ENCODE measurements around the gene ERCC3. TPM values are rescaled to one million over a fixed set of nuclear protein-coding genes. Genes with fewer than 3 reads are reported as not detected.

Gene ERCC3
- total and polyA plus RNA-seq, 2 donors (not counting 1 experiment from before 2014, with no cell fraction given), result 37.7 to 38.2 TPM

GRCh38 chr2:127220768-127221527 lies 73.0 kb downstream of the ERCC3 start:
- Histone ChIP-seq H4K20me1 (ENCODE audit: control insufficient read depth, extremely low read depth, insufficient read depth, low read length) (no peaks in the 10 kb centered on the region), H2AFZ (ENCODE audit: low read length) (no peak overlapping the region), H3K4me3 (replicated peaks in 1 of 4; ENCODE audit: control extremely low read depth in 1 of 4, insufficient read depth in 1 of 4, low read depth in 3 of 4, low read length in 4 of 4) (peak overlapping the region in 1 of 4 experiments; percentile 3), H3K9me3 (ENCODE audit: control insufficient read depth, insufficient read depth, low read depth, low read length) (no peaks in the 10 kb centered on the region), H3K4me2 (ENCODE audit: extremely low read depth, insufficient read depth, low read length) (no peak overlapping the region), H3K36me3 (ENCODE audit: control insufficient read depth, insufficient read depth, low read length) (no peaks in the 10 kb centered on the region), H3K27me3 (ENCODE audit: control insufficient read depth, insufficient read depth, low read length) (peaks cover 51% of the 10 kb centered on the region), H3K4me1 (ENCODE audit: control insufficient read depth, extremely low read depth, insufficient read depth, low read length) (no peaks in the 10 kb centered on the region), H3K27ac (ENCODE audit: insufficient read depth, low read length) (no peak overlapping the region), H3K79me2 (ENCODE audit: control insufficient read depth, insufficient read depth, low read length) (no peaks in the 10 kb centered on the region), H3K9ac (ENCODE audit: insufficient read depth, low read length) (no peak overlapping the region)
- TF ChIP-seq CTCF (conservative IDR thresholded peaks at IDR 0.05 in 1 of 2, IDR thresholded peaks at IDR 0.05 in 1 of 2; ENCODE audit: low read depth in 1 of 2, low read length in 2 of 2) (no peak), EZH2 (IDR thresholded peaks at IDR 0.05; ENCODE audit: low read length, missing control alignments) (peak; percentile 56)
- DNase-seq (ENCODE audit: low read depth in 2 of 2), result peak in 1 of 2 donors; percentile 24

DNA sequence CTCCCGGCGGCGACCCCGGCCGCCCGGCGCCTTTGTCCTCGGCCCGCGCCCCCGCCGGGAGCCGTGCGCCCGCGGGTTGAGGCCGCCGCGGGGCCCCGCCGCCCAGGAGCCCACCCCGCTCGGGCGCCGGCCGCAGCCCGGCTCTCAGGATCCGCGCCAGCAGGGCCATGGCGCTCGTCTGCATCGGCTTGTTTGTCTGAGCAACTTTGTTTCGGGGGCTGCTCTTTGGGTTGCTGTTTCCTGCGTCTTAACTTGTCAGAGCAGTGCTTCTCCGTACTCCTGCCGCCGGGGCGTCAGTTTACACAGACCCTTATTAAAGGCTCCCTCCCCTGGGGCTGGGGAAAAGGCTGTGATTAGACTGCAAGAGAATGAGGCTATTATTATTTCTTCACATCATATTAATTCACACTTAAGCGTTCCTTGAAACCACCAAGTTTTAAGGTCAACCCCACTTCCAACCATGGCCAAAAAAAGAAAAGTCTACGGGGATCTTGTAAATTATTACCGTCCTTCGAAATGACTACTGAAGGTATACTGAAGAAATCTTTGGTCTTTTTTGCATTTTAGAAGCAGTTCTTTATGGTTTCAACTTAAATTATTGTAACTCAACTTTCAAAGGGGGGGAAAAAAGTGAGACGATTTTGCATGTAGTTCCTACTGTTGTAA lies 73.7 kb downstream of the ERCC3 start, which contains the start of gene CYP27C1:
Gene CYP27C1, minus strand, starts transcription at position 198 of the 666 bp plus-strand sequence. Its CDS starts 29 bp downstream, at position 169.
- Histone ChIP-seq H3K9ac (ENCODE audit: insufficient read depth, low read length) (no peak within 1 kb of the TSS), H2AFZ (ENCODE audit: low read length) (no peak within 1 kb of the TSS), H3K4me3 (replicated peaks in 1 of 4; ENCODE audit: control extremely low read depth in 1 of 4, insufficient read depth in 1 of 4, low read depth in 3 of 4, low read length in 4 of 4) (peak within 1 kb of the TSS in 2 of 4 experiments; percentile 43 to 44), H3K79me2 (ENCODE audit: control insufficient read depth, insufficient read depth, low read length) (no peaks in the 10 kb centered on the region), H3K4me2 (ENCODE audit: extremely low read depth, insufficient read depth, low read length) (peak within 1 kb of the TSS; percentile 59), H4K20me1 (ENCODE audit: control insufficient read depth, extremely low read depth, insufficient read depth, low read length) (no peaks in the 10 kb centered on the region), H3K9me3 (ENCODE audit: control insufficient read depth, insufficient read depth, low read depth, low read length) (no peaks in the 10 kb centered on the region), H3K27me3 (ENCODE audit: control insufficient read depth, insufficient read depth, low read length) (peaks cover 49% of the 10 kb centered on the region), H3K36me3 (ENCODE audit: control insufficient read depth, insufficient read depth, low read length) (no peaks in the 10 kb centered on the region), H3K4me1 (ENCODE audit: control insufficient read depth, extremely low read depth, insufficient read depth, low read length) (no peaks in the 10 kb centered on the region), H3K27ac (ENCODE audit: insufficient read depth, low read length) (no peak within 1 kb of the TSS)
- no peak for TF ChIP-seq CTCF (conservative IDR thresholded peaks at IDR 0.05 in 1 of 2, IDR thresholded peaks at IDR 0.05 in 1 of 2; ENCODE audit: low read depth in 1 of 2, low read length in 2 of 2)
- peak; percentile 82 for TF ChIP-seq EZH2 (IDR thresholded peaks at IDR 0.05; ENCODE audit: low read length, missing control alignments)
- DNase-seq (ENCODE audit: low read depth in 2 of 2), result peak; percentile 25 to 44
